IPS DF 6.9 (cell line): ENCODE measurements around the gene SNED1.
A peak's percentile ranks its signal among the peaks of the same experiment; 100 is the strongest.

Experiments used
- DNase-seq: peaks from one replicate; pipeline ENCODE4 v3.0.0-alpha.2; 2013; ENCODE audit warnings: low read depth, low spot score
- H3K27ac ChIP-seq: one replicate; pipeline ENCODE4 v1.5.1; 2013; ENCODE audit warnings: low read length, control low read depth
- H3K27me3 ChIP-seq: 2 replicates; pipeline ENCODE4 v1.6.1; 2013; ENCODE audit warnings: mild to moderate bottlenecking, low read length; ENCODE audit not compliant: control insufficient read depth, insufficient read depth
- H3K36me3 ChIP-seq: 2 replicates; pipeline ENCODE4 v1.6.1; 2013; ENCODE audit warnings: low read length; ENCODE audit not compliant: control insufficient read depth, insufficient read depth
- H3K4me1 ChIP-seq: 2 replicates; pipeline ENCODE4 v1.6.1; 2013; ENCODE audit warnings: low read length; ENCODE audit not compliant: control insufficient read depth, insufficient read depth
- H3K4me3 ChIP-seq: 2 replicates; pipeline ENCODE4 v1.5.1; 2013; ENCODE audit warnings: mild to moderate bottlenecking, low read length
- H3K9me3 ChIP-seq: 2 replicates; pipeline ENCODE4 v1.6.1; 2013; ENCODE audit warnings: low read length, inconsistent platforms; ENCODE audit not compliant: control insufficient read depth, insufficient read depth
- WGBS: extraction: QIAGEN DNeasy Blood & Tissue Kit; methylation state at CpG from one replicate; pipeline ENCODE4 v1.1.7; 2013; ENCODE audit warnings: mixed read lengths, missing lambda C conversion rate; ENCODE audit not compliant: insufficient read length, insufficient coverage; 5-methylcytosine and 5-hydroxymethylcytosine counted together

Gene SNED1

DNA sequence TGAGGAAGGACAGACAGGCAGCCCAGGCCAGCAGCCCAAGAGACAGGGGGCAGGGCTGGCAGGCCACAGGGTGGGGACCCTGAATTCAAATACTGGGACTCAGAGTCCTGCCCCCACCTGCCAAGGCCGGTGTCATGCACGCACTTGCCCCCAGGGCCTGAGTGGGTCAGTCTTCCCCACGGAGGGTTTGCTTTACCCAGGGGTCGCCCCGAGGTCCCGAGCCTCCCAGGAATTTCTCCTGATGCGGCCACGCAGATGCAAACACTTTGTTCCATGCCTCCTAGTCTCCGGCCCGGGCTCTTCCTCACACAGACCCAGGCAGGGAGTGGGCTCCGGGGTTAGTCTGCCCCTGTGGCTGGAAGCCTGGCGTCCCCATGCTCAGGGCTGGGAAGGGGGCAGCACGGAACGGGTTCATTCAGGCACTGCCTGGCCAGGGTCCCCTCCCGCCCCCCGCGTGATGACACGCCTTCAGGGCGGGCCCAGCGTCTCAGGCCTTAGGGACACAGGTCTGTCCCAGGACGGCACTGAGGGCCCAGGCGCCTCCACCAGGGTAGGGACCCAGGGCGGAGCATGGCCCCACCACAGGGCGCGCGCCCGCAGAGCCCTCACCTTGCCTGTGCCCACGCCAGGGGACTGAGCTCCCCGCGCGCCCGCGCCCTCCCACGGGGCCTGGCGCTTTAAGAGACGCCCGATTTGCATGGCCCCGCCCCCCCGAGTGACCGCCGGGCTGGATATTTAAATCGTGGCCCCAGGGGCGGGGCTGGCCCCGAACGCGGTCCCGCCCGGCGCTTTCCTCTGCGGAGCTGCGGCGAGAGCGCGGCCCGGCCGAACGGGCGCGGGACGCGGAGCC is at the start of gene SNED1:
Gene SNED1, plus strand, starts transcription at position 763 of the 850 bp plus-strand sequence. CDS start 220 bp downstream, outside the sequence.
- no CpG with 5 or more reads among the region's 61 CpGs for WGBS
- Histone ChIP-seq H3K36me3 (no peaks in the 10 kb centered on the region; the same call in 1 of the 2 replicates), H3K4me1 (peaks cover 5% of the 10 kb centered on the region; the same call in 1 of the 2 replicates), H3K27ac (no peak within 1 kb of the TSS), H3K27me3 (peaks cover 6% of the 10 kb centered on the region; the same call in 1 of the 2 replicates), H3K4me3 (peak within 1 kb of the TSS; percentile 86), H3K9me3 (no peaks in the 10 kb centered on the region)
- no peak for DNase-seq

DNA sequence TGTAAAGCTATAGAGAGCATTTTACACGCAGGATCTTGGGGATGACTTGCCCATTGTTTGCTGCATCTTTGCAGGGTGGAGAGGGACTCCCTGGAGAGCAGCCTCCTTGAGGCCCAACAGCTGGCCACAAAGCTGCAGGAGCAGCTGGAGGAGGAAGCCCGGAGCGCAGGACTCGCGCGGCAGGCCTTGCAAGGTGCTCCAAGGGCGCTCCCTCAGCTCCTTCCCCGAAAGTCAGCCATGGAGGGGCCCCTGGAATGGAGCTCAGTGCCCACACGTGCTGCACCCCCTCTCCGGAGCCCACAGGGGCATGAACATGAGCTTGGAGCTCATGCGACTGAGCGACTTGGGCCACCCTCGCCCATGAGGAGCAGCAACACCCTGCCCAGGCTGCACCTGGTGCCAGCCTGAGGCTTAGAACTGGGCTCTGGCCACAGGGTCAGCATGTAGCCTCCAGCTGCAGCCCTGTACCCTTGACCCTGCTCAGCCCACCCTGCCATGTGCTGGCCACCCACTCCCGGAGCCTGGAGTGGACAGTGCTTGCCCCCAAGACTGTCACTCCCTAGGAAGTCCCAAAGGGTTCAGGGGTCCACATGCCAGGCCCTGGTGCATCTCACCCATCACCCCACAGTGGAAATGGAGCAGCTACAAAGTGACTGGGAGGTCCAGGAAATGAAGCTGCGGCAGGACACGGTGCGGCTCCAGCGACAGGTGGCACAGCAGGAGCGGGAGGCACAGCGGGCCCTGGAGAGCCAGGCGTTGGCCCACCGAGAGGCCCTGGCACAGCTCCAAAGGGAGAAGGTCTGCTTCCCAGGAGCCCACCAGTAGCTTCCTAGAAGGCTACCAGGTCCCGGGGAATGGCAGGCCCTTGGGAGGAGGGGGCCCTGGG is 49.3 kb upstream of the SNED1 start:
- DNase-seq: no peak
- Histone ChIP-seq H3K27ac (no peak overlapping the region), H3K4me3 (no peak overlapping the region), H3K36me3 (no peaks in the 10 kb centered on the region), H3K9me3 (no peaks in the 10 kb centered on the region), H3K4me1 (no peaks in the 10 kb centered on the region), H3K27me3 (no peaks in the 10 kb centered on the region)
- no CpG with 5 or more reads among the region's 23 CpGs for WGBS

DNA sequence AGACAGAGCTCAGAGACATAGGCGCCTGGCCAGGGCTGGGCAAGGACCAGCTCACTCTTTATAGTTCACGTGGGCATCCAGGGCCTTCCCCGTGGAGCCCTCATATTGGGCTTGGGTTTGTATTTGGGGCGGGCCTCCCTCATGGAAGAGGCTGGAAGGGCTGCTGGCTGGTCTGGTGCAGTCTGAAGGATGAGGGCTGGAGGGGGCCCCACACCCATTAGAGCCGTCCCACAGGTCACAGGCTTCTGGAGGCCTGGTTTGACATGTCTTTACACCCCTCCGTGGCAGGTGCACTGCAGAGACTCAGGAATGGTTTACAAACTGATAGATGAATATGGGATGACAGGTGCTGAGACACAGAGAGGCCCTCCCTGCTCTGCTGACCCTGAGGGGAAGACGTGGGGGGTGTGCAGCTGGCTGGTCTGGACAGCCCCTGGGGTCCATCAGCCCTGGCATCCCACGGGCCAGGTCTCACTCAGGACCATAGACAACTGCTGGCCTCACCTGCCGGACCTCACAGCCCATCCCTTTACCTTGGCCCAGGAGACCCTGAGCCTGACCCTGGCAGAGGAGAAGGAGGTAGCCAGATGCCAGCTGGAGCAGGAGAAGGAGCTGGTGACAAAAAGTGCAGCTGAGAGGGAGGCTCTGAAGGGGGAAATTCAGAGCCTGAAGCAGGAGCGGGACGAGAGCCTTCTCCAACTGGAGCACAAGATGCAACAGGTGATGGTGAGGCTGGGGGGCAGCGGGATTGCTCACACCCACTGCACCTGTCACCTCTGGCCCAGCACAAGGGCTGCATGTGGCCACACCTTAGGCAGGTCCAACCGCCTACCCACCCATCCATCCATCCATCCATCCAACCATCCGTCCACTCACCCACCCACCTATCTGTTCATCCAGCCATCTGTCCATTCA is 48.4 kb upstream of the SNED1 start:
- WGBS: no CpG with 5 or more reads among the region's 14 CpGs
- H3K9me3 ChIP-seq: no peaks in the 10 kb centered on the region

DNA sequence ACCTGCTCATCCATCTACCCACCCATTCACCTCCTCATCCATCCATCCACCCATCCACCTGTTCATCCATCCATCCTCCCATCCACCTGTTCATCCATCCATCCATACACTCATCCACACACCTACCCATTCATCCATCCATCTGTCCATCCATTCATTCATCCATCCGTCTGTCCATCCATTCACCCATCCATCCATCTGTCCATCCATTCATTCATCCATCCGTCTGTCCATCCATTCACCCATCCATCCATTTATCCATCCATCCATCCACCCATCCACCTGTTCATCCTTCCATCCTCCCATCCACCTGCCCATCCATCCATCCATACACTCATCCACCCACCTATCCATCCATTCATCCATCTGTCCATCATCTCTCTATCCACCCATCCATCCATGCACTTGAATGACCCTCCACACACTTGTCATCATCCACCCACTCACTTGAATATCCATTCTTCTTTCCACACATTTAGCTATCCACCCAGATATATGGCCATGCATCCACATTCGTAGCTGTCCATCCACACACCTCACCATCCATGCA is 47.3 kb upstream of the SNED1 start:
- no peaks in the 10 kb centered on the region for H3K36me3 ChIP-seq

More for the DNA sequence above, 48.4 kb upstream of the SNED1 start:
- H3K27me3 ChIP-seq: no peaks in the 10 kb centered on the region
- 0 out of 2 replicates have a peak, but pooled peaks cover under 1% of the 10 kb centered on the region for H3K4me1 ChIP-seq
- H3K27ac ChIP-seq: no peak overlapping the region
- no peak overlapping the region for H3K4me3 ChIP-seq
- H3K36me3 ChIP-seq: no peaks in the 10 kb centered on the region
- no peak for DNase-seq

DNA sequence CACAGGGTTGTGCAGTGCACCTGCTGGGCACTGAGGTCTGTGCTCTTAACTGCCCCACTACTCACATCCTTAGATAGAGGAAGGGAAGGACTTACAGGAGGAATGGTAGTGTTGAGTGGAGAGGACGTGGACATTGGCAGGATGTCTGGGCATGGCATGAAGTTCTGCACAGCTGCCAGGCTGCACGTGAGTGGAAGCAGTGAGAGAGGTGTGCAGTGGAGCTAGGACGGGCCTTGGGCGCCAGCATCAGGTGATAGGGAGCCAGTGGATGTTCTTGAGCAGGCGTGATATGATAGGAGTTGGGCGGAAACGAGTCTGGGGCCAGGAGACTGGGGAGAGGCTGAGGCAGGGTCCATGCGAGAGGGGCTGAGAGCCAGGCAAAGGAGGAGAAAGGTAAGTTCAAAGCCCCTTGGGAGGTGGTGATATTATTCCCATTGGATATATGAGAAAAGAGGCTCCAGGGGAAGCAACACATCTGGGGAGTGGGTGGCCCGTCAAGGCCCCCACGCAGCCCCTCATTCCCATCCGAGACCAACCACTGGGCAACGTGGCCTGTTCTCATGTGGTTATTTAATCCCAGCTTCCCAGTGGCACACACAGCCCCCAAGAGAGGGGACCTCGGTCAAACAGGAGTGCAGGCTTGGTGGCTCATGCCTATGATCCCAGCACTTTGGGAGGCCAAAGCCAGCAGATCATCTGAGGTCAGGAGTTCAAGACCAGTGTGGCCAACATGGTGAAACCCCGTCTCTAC is 45.7 kb upstream of the SNED1 start:
- H3K27ac ChIP-seq: no peak overlapping the region
- no peaks in the 10 kb centered on the region for H3K9me3 ChIP-seq
- H3K4me3 ChIP-seq: no peak overlapping the region
- H3K4me1 ChIP-seq: 0 out of 2 replicates have a peak, but pooled peaks cover 2% of the 10 kb centered on the region
- no peaks in the 10 kb centered on the region for H3K36me3 ChIP-seq
- no peaks in the 10 kb centered on the region for H3K27me3 ChIP-seq
- no CpG with 5 or more reads among the region's 14 CpGs for WGBS
- no peak for DNase-seq

More for the DNA sequence above, 47.3 kb upstream of the SNED1 start:
- Histone ChIP-seq H3K27ac (no peak overlapping the region), H3K4me3 (no peak overlapping the region), H3K9me3 (no peaks in the 10 kb centered on the region), H3K27me3 (no peaks in the 10 kb centered on the region), H3K4me1 (0 out of 2 replicates have a peak, but pooled peaks cover 2% of the 10 kb centered on the region)
- WGBS: no CpG with 5 or more reads among the region's 3 CpGs
- no peak for DNase-seq

DNA sequence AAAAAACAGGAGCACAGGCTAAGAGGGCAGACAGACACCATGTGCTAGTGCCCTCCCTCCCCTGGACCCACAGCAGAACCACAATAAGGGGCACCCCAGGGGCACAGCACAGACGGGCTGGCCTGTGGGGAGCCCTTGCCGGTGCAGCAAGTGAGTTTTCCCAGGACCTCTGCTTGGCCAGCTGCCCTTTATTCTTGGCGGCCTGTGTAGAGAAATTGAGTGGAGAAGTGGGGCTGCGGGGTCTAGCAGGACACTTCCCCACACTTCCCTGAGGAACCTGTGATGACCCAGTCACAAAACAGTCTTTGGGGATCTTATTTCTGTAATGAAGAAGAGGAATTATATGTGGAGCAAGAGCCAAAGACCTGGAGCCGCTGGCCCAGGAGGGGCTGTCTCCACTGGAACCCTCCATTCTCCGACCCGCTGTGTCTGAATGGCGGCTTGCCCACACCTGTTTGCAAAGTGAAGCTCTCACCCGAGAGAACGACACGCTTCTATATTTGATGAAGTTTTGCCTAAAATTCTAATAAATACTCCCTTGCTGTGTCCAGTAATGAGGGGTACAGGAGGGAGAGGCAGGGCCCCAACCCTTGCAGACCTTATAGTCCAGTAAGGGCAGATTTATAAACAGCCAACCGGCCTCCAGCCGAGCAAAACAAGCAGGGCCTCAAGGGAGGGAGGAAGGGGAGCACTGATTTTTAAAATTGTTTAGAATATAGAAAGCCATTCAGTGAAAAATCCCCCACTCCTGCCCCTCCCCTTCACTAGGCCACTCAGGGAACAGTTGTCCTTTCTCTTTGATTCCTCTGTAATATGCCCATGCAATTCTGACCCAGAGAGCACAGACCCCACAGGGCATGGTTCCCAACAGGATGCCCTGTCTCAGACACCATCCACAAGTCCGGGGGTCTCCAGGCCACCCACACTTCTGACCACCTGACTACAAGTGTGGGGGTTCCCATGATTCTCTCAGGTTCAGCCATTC is 44.7 kb upstream of the SNED1 start:
- no peaks in the 10 kb centered on the region for H3K27me3 ChIP-seq
- H3K4me3 ChIP-seq: no peak overlapping the region
- 0 out of 2 replicates have a peak, but pooled peaks cover 2% of the 10 kb centered on the region for H3K4me1 ChIP-seq
- no CpG with 5 or more reads among the region's 14 CpGs for WGBS
- DNase-seq: no peak
- H3K9me3 ChIP-seq: no peaks in the 10 kb centered on the region
- no peak overlapping the region for H3K27ac ChIP-seq
- no peaks in the 10 kb centered on the region for H3K36me3 ChIP-seq

DNA sequence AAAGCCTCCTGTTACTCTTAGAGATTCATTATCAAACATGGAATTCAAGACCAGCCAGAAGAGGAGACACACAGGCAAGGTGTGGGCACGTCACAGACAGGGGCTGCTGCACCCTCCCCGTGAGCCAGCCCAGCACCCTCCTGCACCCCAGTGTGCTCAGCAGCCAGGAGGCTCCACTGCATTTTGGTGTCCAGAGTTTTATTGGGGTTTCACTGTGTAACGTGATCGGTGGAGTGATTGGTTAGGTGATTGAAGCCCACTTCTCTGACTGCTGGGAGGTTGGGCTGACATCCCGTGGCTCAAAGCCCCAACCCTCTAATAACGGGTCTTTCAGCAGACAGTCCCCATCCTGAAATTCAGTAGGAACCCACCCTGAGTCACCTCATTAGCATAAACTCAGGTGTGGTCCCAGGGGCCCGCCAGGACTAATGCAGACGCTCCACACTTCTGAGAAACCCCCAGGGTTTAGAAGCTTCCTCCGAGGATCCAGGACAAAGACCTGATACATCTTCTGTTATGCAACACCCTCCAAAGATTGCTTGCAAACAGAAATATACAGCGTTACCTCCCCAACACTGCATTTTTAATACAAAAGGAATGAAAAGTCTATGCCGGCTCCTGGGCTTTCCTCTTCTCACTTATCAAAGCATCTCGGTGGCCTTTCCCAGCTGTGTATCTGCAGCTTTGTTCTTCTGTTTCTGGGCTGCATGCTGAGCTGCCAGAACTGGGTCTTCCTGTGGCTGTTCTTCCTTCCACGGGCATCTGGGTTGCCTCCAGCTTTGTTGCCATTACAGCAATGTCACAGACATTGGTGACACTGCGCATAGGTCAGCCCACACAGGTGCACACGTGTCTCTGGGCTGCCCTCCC is 43.7 kb upstream of the SNED1 start:
- no peaks in the 10 kb centered on the region for H3K9me3 ChIP-seq
- no CpG with 5 or more reads among the region's 15 CpGs for WGBS
- H3K27ac ChIP-seq: no peak overlapping the region
- no peaks in the 10 kb centered on the region for H3K27me3 ChIP-seq
- H3K36me3 ChIP-seq: no peaks in the 10 kb centered on the region
- no peak overlapping the region for H3K4me3 ChIP-seq
- H3K4me1 ChIP-seq: 0 out of 2 replicates have a peak, but pooled peaks cover 2% of the 10 kb centered on the region
- DNase-seq: no peak
